Activated CD8-positive, alpha-beta memory T cell treated with anti-CD3 and anti-CD28 coated beads, Interleukin-2, amount 50 U/mL, for 1 hour (primary cell): Measurements from ENCODE around the gene TMA7B.

Experiments used
- DNase-seq: peaks from one replicate; pipeline ENCODE4 v3.0.0-alpha.2; 2020; ENCODE audit errors: extremely low read depth

TMA7B gene

DNA sequence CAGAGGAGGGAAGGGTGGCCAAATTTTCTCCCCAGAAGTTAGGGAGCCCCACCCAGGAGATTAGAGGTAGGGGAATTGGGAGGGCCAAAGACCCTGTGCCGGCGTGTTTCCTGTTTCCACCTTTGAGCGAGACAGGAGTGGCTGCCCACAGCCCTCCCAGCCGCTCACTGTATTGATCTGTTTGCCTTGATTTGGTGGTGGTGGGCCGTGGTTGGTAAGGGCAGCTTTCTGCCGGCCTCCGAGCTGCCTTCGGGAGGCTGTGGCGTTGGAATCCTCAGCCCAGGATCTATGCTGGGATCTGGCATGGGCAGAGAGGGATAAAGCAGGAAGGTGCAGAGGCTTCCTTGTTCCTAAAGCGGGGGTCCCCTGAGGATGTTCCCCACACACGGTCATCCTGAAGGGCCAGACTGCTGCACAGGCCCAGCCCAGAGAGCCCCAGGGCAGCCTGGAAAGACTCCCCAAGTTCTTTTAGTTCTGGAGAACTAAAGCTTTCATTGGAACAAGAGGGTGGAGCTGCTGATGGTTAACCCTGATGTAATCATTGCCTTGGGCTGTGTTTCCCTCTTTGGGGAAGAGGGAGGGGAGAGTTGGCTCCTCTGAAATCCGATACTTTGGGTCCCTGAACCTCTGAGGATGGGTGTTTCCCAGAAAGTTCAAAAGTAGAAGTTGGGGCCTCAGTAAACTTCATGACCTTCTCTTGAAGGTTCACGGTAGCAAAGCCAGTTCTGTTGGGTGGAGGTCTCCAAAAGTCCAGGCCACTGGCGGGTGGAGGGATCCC is 41.8 kb downstream of the TMA7B start:
- no peak for DNase-seq

DNA sequence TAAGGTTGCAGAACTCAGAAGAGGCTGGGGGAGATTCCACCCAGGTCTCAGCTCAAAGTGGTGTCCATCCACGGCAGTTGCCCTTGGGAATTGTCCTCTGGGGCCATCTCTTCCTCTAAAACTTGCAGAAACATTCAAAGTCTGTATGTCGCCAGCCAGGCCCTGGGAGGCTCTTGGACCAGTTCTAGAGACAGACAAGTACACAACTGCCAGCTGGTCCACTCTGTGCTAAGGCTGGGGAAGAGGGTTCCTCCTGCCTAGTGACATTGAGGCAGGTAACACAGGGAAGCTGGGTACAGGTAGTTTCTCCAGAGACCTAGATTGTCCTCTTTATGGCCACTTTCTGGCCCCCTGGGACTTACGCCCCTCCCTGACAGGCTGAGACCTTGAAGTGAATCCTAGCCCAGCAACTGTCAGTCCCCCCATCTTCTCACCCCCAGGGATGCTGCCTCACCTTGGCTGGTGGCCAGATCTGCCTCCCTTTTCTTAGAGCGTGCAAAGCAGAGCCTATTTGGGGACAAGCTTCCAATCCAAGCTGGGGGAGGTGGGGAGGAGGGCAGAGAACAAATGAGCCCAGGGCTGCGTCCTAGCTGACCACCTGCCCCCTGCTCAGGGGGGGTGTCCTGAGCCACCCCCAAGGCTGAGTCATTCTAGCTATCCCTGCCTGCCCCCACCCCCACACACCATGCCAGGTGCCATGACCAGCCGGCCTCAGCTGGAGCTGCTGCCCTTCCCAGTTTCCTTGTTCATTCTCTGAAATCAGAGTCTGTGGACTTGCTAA is 42.9 kb downstream of the TMA7B start:
- DNase-seq: no peak

DNA sequence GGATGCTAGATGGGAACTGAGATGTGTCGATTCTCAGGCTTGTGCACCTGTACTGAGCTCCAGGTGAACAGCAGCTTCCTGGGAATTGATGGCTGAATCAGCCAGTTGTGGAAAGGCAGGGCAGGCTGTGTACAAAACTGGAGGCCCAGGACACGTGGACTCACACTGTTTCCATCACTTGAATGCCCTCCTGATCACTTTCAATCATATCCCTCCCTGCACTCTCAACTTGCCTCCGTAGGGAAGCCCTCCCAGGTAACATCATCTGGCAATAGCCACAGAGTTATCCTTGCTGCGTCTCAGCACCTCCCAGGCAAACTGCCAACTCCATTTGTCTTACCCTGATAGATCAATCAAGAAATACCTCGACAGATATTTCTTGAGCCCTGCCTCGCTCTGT is 44.6 kb downstream of the TMA7B start:
- no peak for DNase-seq

DNA sequence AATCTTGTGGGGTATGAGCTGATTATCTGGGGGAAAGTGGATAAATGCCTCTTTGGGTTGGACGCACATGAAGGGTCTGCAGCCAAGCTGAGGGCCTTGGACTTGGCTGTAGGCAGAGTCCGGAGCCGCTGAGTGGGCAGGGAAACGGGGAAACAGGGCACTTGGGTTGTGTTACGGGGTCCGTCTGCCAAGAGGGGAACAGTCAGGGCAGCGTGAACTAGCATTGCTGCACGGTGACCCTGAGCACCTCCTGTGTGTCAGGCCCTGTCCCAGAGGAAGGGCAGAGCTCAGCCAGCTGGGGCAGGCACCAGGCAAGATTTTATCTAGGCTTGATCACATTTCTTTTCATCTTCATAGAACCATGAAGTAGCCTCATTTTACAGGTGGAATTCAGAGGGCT is 46.4 kb downstream of the TMA7B start:
- DNase-seq: no peak

DNA sequence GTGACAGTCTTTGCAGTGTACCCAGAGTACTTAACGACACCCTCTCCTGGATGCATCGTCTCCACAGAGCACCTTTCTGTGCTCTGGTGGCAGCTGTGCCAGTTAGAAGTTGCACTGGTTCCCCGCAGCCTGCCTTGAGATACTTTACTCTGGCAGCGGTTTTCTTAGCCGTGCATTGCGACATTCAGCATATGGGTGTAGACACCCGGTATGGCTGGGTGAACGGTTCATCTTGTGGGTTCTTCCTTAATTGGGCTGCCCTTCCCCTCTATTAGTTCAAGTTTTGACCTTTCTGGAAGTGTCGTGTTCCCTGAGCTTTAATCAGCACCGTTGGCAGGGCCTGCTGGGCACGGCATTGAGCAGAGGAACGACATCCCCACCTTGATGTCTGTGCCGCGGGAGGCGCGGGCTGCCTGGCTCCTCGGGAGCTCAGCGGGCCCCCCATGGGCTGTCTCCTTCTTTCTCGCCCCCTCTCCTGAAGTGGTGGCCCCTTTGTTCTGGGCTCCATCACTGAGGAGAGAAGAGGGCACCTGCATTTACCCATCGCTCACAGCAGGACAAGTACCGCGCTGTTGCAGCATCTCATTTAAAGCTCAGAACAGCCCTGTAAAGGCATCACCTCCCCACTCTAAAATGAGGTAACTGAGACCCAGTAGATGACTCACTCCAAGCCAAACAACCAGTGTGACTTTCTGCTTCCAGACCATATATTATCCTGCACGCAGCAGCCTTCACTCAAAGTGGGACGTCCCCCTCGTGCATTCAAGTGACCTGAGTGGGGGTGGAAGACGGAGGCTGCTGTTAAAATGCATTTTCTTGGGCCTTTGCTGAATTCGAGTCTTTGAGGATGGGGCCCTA is 47.9 kb downstream of the TMA7B start:
- DNase-seq: no peak

DNA sequence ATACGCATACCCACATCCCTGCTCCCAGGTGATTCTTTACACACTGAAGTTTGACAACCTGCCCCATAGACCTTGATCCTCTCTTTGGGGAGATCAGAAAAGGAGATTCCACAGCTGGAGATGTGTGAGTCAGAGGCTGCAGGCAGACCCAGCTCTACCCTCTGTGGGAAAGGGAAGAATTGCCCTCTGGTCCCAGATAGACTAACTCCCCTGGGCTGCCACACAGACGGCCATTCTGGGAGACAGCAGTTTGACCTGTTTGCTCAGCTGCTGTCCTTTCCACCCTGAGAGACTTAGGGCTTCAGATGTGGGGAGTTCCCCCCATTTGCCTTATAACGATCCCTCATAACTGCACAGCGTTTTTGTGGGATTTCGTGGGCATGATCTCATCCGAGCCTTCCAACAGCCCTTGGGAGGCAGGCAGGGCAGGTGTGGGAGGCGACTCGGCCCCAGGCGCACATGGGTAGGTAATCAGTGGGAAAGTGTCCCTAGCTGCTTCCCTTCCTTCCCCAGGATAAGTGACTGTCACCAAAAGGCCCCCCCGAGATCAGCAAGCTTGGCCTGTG is 48.6 kb downstream of the TMA7B start:
- DNase-seq: no peak

DNA sequence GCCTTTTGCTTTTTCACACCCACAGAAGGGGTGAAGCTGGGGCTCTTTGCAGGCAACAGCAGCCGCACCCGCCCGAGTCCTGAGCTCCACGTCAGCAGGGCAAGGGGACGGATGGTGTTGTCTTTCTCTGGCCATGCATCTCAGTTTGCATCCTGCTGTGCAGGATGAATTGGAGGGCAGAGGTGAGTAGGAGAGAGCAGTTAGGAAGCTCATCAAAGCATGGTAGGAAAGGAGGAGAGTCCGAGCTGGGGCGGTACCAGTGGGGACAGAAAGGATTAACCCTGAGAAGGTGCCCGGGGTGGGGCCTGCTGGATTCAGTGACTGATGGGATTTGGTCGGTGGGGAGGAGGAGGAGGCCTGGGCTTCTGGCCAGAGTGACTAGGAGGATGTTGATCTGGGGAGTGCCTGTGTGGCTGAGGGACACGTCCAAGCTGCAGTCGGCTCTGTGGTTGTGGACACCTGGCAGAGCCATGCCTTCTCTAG is 49.1 kb downstream of the TMA7B start:
- DNase-seq: no peak

DNA sequence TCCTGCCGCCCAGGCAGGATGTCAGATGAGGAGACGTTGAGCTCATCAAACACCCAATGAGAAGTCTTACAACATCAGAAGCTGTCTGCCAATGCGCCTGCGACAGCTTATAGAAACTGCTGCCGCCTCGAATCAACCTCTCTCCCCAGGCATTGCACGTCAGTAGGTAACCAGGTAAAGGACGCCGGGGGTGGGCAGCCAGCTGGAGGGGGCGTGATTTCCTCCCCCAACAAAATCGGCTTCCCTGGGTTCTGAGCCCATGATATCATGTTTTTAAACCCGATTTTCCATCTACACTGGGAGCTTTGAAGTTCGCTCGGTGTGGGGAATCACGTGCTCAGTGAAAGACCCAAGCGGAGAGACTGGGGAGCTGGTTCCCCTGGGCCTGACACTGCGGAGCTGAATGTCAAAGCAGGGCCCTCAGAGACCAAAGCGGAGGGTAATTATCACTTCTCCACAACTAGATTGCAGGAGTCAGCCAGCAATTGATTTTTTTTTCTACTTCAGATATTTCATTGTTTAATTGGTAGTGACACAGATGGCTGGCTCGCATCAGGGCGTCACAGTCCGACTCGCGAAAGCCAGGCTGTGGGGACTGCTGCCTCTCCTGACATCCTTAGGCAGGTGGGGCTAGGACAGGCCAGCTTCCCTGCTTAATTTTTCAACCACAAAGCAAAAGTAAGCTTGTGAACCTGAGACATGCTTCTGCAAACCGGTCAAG is 49.9 kb downstream of the TMA7B start:
- DNase-seq: peak; percentile 26

DNA sequence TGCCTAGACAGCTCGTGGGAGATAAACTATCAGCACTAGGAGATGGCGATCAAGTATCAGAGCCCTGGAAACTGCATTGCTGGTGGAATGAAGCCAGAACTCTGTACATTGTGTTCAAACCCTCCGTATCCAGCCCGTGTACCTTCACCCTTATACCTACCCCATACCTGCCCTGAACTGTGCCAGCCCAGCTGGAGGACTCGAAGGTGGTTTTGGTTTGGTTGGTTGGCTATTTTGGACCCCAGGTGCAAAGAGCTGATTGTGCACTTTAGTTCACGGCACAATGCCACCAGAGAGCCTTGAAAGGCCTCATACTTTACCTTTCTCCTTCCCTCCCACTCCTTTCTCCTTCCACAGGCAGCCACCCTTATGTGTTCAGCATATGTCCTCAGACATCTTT is 50.5 kb downstream of the TMA7B start:
- DNase-seq: no peak
